SK-N-SH (cell line): ENCODE data around the gene CCDC169. TPM values are rescaled to one million over a fixed set of nuclear protein-coding genes. Genes with fewer than 3 reads are reported as not detected.

ENCODE experiments used
- CTCF ChIA-PET: fragments of 300-600, 350-600 bp; formaldehyde crosslinking; extraction: SDS; loops from one replicate; lab custom pipeline; 2021; lab: Yijun Ruan, JAX
- POLR2A ChIA-PET: fragments of 350-600 bp; sonication (Branson Sonifier 250); formaldehyde crosslinking; extraction: SDS; loops from one replicate; lab custom pipeline; 2020; ENCODE audit warnings: antibody characterized with exemption, inconsistent platforms; lab: Yijun Ruan, JAX
- DNase-seq: peaks from one replicate; pipeline ENCODE4 v3.0.0; 2012
- H2AFZ ChIP-seq: fragments of 200-600 bp; sonication (generic); 2 replicates; pipeline ENCODE4 v1.8.1; 2016; ENCODE audit warnings: antibody characterized with exemption, mild to moderate bottlenecking, low read depth
- H3F3A ChIP-seq: fragments of 200-600 bp; sonication (generic); replicated peaks from 2 replicates; pipeline ENCODE3; 2016; ENCODE audit warnings: antibody characterized with exemption, mild to moderate bottlenecking; ENCODE audit not compliant: insufficient read depth
- H3K27ac ChIP-seq, 2 experiments: fragments of 200-500 bp in 1 of 2; fragments of 200-600 bp in 1 of 2; sonication (Bioruptor generic) in 1 of 2; sonication (generic), shearing (Covaris generic) in 1 of 2; 2 replicates each; pipeline versions ENCODE4 v1.5.1 to v1.6.1; 2014 to 2016; ENCODE audit warnings: low read depth in 2 of 2, inconsistent platforms in 1 of 2, low read length in 1 of 2, mild to moderate bottlenecking in 1 of 2, mixed read lengths in 1 of 2
- H3K27me3 ChIP-seq: fragments of 200-600 bp; sonication (generic), shearing (Covaris generic); 2 replicates; pipeline ENCODE4 v1.6.1; 2016; ENCODE audit warnings: mixed run types; ENCODE audit not compliant: insufficient read depth
- H3K36me3 ChIP-seq, 2 experiments: fragments of 200-500 bp in 1 of 2; fragments of 200-600 bp in 1 of 2; sonication (Bioruptor generic) in 1 of 2; sonication (generic) in 1 of 2; replicated peaks in 1 of 2; 2 replicates each; pipeline versions ENCODE3 to v1.5.1; 2014 to 2016; ENCODE audit warnings: low read length in 1 of 2, mild to moderate bottlenecking in 1 of 2; ENCODE audit not compliant: insufficient read depth in 2 of 2, control insufficient read depth in 1 of 2
- H3K4me1 ChIP-seq, 2 experiments: fragments of 200-500 bp in 1 of 2; fragments of 200-600 bp in 1 of 2; sonication (Bioruptor generic) in 1 of 2; sonication (generic), shearing (Covaris generic) in 1 of 2; 2 replicates each; pipeline versions ENCODE4 v1.5.1 to v1.6.1; 2014 to 2016; ENCODE audit warnings: low read depth in 1 of 2, low read length in 1 of 2, mixed run types in 1 of 2; ENCODE audit not compliant: insufficient read depth in 2 of 2, control insufficient read depth in 1 of 2
- H3K4me2 ChIP-seq: fragments of 200-600 bp; sonication (generic), shearing (Covaris generic); 2 replicates; pipeline ENCODE4 v1.6.1; 2017; ENCODE audit warnings: mixed run types
- H3K4me3 ChIP-seq, 2 experiments: fragments of 200-500 bp in 1 of 2; fragments of 200-600 bp in 1 of 2; sonication (Bioruptor generic) in 1 of 2; sonication (generic), shearing (Covaris generic) in 1 of 2; 2 replicates each; pipeline versions ENCODE4 v1.5.1 to v1.8.1; 2014 to 2016; ENCODE audit warnings: low read depth in 2 of 2, inconsistent platforms in 1 of 2, low read length in 1 of 2, mild to moderate bottlenecking in 1 of 2, mixed read lengths in 1 of 2, moderate library complexity in 1 of 2
- H3K79me2 ChIP-seq: fragments of 200-600 bp; sonication (generic); 2 replicates; pipeline ENCODE4 v1.8.1; 2017; ENCODE audit warnings: mild to moderate bottlenecking; ENCODE audit not compliant: insufficient read depth
- H3K9ac ChIP-seq: fragments of 200-600 bp; sonication (generic); 2 replicates; pipeline ENCODE4 v1.6.1; 2017; ENCODE audit warnings: mixed run types
- H3K9me2 ChIP-seq: fragments of 200-600 bp; sonication (generic); 2 replicates; pipeline ENCODE4 v1.6.1; 2017; ENCODE audit warnings: mixed run types
- H3K9me3 ChIP-seq: fragments of 200-600 bp; sonication (generic); 2 replicates; pipeline ENCODE4 v1.6.1; 2017; ENCODE audit warnings: mixed run types, mild to moderate bottlenecking, moderate library complexity
- H4K20me1 ChIP-seq: fragments of 200-600 bp; sonication (generic); 2 replicates; pipeline ENCODE4 v1.6.1; 2017; ENCODE audit warnings: mild to moderate bottlenecking, mixed run types; ENCODE audit not compliant: insufficient read depth
- CHD2 ChIP-seq: fragments of 150-350 bp; IDR thresholded peaks from 2 replicates; pipeline ENCODE4 v1.6.1; 2018; ENCODE audit warnings: low read length; ENCODE audit not compliant: partially characterized antibody
- ELF1 ChIP-seq: IDR thresholded peaks from 2 replicates; pipeline ENCODE4 v1.4.0; 2012
- GATA2 ChIP-seq: sonication (generic); formaldehyde crosslinking; IDR thresholded peaks from 2 replicates; pipeline ENCODE4 v1.5.0; 2020; ENCODE audit warnings: mild to moderate bottlenecking, missing genetic modification reagents
- JUND ChIP-seq: IDR thresholded peaks from 2 replicates; pipeline ENCODE4 v1.4.0; 2012
- MEF2A ChIP-seq: IDR thresholded peaks from 2 replicates; pipeline ENCODE4 v1.4.0; 2012; ENCODE audit warnings: low read depth, borderline replicate concordance
- POLR2AphosphoS5 ChIP-seq: IDR thresholded peaks from 2 replicates; pipeline ENCODE4 v1.6.1; 2012; ENCODE audit warnings: low read depth, low read length
- RCOR1 ChIP-seq: fragments of 150-350 bp; IDR thresholded peaks from 2 replicates; pipeline ENCODE4 v1.6.1; 2017; ENCODE audit warnings: antibody characterized with exemption, low read length
- SIN3A ChIP-seq: IDR thresholded peaks from 2 replicates; pipeline ENCODE4 v1.6.1; 2012; ENCODE audit warnings: low read depth, mild to moderate bottlenecking, low read length, moderate library complexity, borderline replicate concordance
- WGBS: methylation state at CpG from one replicate; pipeline ENCODE4 v1.1.6; 2017; ENCODE audit warnings: low lambda C conversion rate; 5-methylcytosine and 5-hydroxymethylcytosine counted together
- polyA plus RNA-seq, 3 experiments: library from polyadenylated mRNA; depleted of rRNA; stranded (reverse); fragments of >200 nt; gene quantifications; 2 replicates each; pipeline ENCODE4 v1.2.3, GENCODE V29; 2012
- TF ChIP-seq, protein P1 (sequence below): IDR thresholded peaks from 2 replicates; pipeline ENCODE4 v1.4.0; 2012; ENCODE audit warnings: low read depth
- TF ChIP-seq, protein P2 (sequence below): IDR thresholded peaks from 2 replicates; pipeline ENCODE4 v1.6.1; 2012; ENCODE audit warnings: mild to moderate bottlenecking, low read depth, low read length, moderate library complexity
- TF ChIP-seq, protein P3 (sequence below): fragments of 150-350 bp; IDR thresholded peaks from 2 replicates; pipeline ENCODE4 v1.6.1; 2016; ENCODE audit warnings: mild to moderate bottlenecking, low read depth, low read length

CCDC169 gene
- polyA plus RNA-seq, 1 of the 3 experiments (the other 2 are of a cell fraction): 1.8 TPM

DNA sequence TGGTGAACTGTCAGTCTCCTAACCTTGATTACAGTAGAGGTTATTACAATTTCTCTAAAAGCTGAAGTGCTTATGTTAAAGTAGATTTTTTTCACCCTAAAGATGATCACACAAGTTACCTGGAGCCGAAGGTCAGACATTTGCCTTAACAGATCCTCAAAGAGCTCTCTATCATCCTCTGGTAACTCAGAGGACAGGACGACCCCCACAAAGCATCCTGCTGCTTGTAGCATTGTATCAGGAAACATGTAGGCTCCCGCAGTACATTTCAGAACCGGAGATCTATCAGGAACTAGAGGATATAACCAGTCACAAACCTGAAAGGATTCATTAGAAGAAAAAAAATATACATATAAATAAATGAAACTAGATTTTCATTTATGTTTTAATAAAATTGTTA, 33.7 kb upstream of the CCDC169 start (continued):
- TF ChIP-seq ELF1: no peak
- no peak for TF ChIP-seq GATA2 (CRISPR knock-in tag)
- TF ChIP-seq JUND: no peak
- TF ChIP-seq, protein P1, sequence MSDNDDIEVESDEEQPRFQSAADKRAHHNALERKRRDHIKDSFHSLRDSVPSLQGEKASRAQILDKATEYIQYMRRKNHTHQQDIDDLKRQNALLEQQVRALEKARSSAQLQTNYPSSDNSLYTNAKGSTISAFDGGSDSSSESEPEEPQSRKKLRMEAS: no peak
- TF ChIP-seq, all 33 proteins: peak for 0

DNA sequence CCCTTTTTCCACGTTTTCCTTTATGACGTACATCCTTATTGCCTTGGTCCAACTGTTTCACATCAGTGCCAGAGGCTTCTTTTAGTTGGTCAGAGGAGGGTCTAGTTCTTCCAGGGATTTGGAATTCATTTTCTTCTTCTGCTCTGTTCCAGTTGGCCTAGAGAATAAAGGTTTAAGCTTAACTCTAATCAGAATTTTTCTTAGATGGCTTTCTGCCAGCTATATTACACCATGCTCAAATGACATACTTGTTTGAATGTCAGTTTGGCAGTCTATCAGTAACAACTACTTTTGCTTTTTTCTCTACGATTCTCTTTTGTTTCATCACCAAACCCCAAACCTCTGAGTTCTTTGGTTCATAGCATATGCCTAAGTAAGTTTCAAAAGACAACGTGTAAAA, 31.7 kb upstream of the CCDC169 start:
- peaks cover 4% of the 10 kb centered on the region; the same call in 1 of the 2 replicates for H3K9me3 ChIP-seq
- H3K79me2 ChIP-seq: peaks cover 3% of the 10 kb centered on the region; the same call in 1 of the 2 replicates
- no peaks in the 10 kb centered on the region for H3K4me1 ChIP-seq
- no peak for DNase-seq
- H3K9me2 ChIP-seq: 0 out of 2 replicates have a peak, but pooled peaks cover 3% of the 10 kb centered on the region
- no peaks in the 10 kb centered on the region for H4K20me1 ChIP-seq
- peaks cover 6% of the 10 kb centered on the region for H3F3A ChIP-seq
- no peak overlapping the region for H2AFZ ChIP-seq
- H3K36me3 ChIP-seq: peaks cover 0 to 25% of the 10 kb centered on the region in 2 experiments
- H3K9ac ChIP-seq: no peak overlapping the region
- POLR2A ChIA-PET: no interaction called here
- no peak overlapping the region for H3K4me3 ChIP-seq
- 88% methylated on average over 4 of the region's 4 CpGs for WGBS
- no peaks in the 10 kb centered on the region for H3K27me3 ChIP-seq
- CTCF ChIA-PET: interaction anchor here (1.3 to 1.5 kb wide), 2 partner anchors 18 to 350 kb away, joined by 4 to 5 read pairs; no protein-coding TSS in a partner anchor
- no peak overlapping the region for H3K4me2 ChIP-seq
- no peak overlapping the region for H3K27ac ChIP-seq
- TF ChIP-seq RCOR1 (no peak), POLR2AphosphoS5 (no peak), MEF2A (no peak), CHD2 (no peak), SIN3A (no peak)
- TF ChIP-seq, protein P1: no peak
- TF ChIP-seq, protein P2, sequence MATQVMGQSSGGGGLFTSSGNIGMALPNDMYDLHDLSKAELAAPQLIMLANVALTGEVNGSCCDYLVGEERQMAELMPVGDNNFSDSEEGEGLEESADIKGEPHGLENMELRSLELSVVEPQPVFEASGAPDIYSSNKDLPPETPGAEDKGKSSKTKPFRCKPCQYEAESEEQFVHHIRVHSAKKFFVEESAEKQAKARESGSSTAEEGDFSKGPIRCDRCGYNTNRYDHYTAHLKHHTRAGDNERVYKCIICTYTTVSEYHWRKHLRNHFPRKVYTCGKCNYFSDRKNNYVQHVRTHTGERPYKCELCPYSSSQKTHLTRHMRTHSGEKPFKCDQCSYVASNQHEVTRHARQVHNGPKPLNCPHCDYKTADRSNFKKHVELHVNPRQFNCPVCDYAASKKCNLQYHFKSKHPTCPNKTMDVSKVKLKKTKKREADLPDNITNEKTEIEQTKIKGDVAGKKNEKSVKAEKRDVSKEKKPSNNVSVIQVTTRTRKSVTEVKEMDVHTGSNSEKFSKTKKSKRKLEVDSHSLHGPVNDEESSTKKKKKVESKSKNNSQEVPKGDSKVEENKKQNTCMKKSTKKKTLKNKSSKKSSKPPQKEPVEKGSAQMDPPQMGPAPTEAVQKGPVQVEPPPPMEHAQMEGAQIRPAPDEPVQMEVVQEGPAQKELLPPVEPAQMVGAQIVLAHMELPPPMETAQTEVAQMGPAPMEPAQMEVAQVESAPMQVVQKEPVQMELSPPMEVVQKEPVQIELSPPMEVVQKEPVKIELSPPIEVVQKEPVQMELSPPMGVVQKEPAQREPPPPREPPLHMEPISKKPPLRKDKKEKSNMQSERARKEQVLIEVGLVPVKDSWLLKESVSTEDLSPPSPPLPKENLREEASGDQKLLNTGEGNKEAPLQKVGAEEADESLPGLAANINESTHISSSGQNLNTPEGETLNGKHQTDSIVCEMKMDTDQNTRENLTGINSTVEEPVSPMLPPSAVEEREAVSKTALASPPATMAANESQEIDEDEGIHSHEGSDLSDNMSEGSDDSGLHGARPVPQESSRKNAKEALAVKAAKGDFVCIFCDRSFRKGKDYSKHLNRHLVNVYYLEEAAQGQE: no peak
- TF ChIP-seq, protein P3, sequence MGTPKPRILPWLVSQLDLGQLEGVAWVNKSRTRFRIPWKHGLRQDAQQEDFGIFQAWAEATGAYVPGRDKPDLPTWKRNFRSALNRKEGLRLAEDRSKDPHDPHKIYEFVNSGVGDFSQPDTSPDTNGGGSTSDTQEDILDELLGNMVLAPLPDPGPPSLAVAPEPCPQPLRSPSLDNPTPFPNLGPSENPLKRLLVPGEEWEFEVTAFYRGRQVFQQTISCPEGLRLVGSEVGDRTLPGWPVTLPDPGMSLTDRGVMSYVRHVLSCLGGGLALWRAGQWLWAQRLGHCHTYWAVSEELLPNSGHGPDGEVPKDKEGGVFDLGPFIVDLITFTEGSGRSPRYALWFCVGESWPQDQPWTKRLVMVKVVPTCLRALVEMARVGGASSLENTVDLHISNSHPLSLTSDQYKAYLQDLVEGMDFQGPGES: no peak
